NCI-H2227 (cell line): ENCODE data around the gene UGT2B17.
"Not testable (repeated sequence)": the region's sequence is repeated elsewhere in the genome, so short reads cannot be mapped to it uniquely, and the experiment has no call there.

Experiments
- DNase-seq: peaks from one replicate; lab custom pipeline; 2025; ENCODE audit not compliant: unreplicated experiment; lab: John Stamatoyannopoulos, UW

Gene UGT2B17

GRCh38 chr4:68576272-68577125 lies at the start of gene UGT2B17:
Gene UGT2B17 (minus strand): TSS chr4:68576322. CDS start chr4:68568484, 7,838 bp downstream.
- no peak for DNase-seq

GRCh38 chr4:68622731-68623130 lies 46.6 kb upstream of the UGT2B17 start:
- DNase-seq, result not testable (repeated sequence)

- DNase-seq, result no peak
Observed at GRCh38 chr4:68617003-68617698, 41.0 kb upstream of the UGT2B17 start.

- no peak for DNase-seq
Observed at GRCh38 chr4:68615699-68616422, 39.7 kb upstream of the UGT2B17 start.

- DNase-seq, result no peak
Observed at GRCh38 chr4:68613752-68614151, 37.6 kb upstream of the UGT2B17 start.

- no peak for DNase-seq
Observed at GRCh38 chr4:68606240-68606639, 30.1 kb upstream of the UGT2B17 start.

- no peak for DNase-seq
Observed at GRCh38 chr4:68599150-68599549, 23.0 kb upstream of the UGT2B17 start.

- no peak for DNase-seq
Observed at GRCh38 chr4:68597482-68597881, 21.4 kb upstream of the UGT2B17 start.

- DNase-seq, result no peak
Observed at GRCh38 chr4:68594678-68595077, 18.6 kb upstream of the UGT2B17 start.

GRCh38 chr4:68593112-68593511 lies 17.0 kb upstream of the UGT2B17 start:
- DNase-seq, result no peak

- DNase-seq, result no peak
Observed at GRCh38 chr4:68592673-68593072, 16.6 kb upstream of the UGT2B17 start.

- DNase-seq, result no peak
Observed at GRCh38 chr4:68591204-68591603, 15.1 kb upstream of the UGT2B17 start.

- no peak for DNase-seq
Observed at GRCh38 chr4:68589790-68590189, 13.7 kb upstream of the UGT2B17 start.

- no peak for DNase-seq
Observed at GRCh38 chr4:68582339-68582717, 6.2 kb upstream of the UGT2B17 start.

GRCh38 chr4:68581383-68582338 lies 5.5 kb upstream of the UGT2B17 start:
- no peak for DNase-seq

- no peak for DNase-seq
Observed at GRCh38 chr4:68577590-68577989, 1.5 kb upstream of the UGT2B17 start.

GRCh38 chr4:68575636-68576035 lies 486 bp downstream of the UGT2B17 start:
- not testable (repeated sequence) for DNase-seq

GRCh38 chr4:68575081-68575480 lies 1.0 kb downstream of the UGT2B17 start:
- no peak for DNase-seq

- DNase-seq, result no peak
Observed at GRCh38 chr4:68572653-68573170, 3.4 kb downstream of the UGT2B17 start.

- no peak for DNase-seq
Observed at GRCh38 chr4:68570122-68570507, 6.0 kb downstream of the UGT2B17 start.
